ENCODE measurements around the gene POLR3A.

The POLR3A gene

DNA sequence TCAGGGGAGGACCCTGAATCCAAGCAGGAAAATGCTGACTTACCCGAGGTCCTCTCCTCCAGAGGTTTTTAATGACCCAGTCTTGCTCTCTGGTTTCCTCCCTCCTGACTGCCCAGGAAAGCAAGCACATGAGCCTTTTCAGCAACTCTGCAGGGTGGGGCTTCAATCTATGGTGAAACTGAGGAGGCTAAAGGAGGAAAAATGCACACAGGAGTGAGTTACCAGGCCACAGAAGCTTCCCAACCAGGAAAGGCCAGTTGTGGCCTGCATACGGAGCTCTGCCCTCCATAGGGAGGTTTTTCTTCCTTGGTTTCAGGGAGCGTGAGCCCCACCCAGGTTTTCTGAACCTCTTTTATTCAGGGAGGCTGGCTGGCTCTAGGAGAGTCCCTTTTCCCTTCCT is 88.7 kb downstream of the POLR3A start:
- DNase-seq: no peak

DNA sequence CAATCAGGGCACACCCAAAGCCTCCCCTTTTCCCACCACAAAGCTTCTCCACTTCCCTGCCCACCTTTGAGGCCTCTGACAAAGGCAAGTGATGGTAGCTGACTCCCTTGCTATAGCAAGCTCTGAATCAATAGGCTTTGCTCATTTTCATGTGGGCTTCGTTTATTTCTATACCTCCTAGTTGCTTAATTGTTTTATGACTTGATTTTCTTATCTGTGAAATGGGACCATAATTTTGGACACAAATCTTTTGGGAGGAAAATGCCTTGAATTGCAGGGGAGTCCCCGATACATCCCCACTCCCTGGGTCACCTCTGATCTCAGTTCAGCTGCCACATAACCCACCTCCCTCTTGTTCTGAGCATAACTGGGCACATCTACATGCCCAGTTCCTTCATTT is 89.1 kb downstream of the POLR3A start:
- no peak for DNase-seq

DNA sequence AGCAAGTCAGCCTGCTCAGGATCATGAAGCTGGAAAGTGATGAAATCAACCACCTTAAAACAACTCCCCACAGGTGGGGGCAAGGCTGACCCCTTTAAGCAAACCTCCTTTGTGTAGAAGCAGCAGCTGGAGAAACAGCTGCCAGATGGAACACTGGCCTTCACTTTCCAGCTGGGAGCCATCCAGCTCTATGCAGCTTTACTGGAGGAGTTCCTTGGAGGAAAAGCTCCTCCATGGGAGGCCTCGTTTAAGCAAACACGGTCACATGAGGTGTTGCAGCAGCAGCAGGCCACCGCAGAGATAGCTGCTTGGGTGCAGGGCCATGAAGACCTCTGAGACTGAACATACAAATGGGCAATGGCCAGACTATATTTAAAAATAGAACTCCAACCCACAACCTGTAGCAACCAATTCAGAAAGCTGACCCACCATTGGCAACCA is 89.7 kb downstream of the POLR3A start:
- DNase-seq: no peak

DNA sequence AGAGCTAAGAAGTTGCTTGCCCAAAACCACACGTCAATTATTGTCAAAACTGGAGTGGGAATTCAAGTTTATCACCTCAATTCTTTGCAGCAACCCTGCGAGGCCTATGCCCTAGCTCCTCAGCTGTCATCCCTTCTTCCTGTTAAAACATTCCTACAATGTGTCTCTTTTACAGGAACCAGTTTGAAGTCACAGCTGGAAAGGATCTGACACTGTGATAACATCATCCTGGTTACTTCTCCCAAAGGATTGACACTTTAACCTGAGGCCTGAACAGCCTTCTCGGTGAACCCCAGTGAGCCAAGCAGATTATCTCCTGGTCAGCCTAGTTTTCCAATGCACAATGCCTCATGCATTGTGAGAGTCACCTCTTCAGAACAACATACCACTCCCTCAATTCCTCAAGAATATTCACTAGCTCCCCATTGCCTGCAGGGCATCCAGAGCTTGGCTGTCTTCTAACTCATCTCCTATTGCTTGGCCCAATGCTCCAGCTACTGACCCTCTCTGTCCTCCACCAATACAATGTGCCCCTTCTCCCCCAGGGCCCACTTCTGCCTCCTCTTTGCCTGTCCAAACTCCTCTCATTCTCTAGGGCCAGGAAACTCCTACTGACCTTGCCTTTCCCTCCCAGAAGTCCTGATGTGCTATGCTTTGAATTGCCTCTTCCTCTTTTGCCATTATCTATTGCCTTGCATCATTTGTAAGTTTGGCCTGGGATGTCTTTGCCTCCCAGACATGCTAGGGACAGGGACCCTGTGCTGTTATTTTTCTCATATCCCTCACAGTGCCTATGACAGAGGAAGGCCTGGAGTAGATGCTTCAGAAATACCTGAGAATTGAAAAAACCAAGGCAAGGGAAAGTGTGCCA is 92.4 kb downstream of the POLR3A start:
- DNase-seq: no peak

DNA sequence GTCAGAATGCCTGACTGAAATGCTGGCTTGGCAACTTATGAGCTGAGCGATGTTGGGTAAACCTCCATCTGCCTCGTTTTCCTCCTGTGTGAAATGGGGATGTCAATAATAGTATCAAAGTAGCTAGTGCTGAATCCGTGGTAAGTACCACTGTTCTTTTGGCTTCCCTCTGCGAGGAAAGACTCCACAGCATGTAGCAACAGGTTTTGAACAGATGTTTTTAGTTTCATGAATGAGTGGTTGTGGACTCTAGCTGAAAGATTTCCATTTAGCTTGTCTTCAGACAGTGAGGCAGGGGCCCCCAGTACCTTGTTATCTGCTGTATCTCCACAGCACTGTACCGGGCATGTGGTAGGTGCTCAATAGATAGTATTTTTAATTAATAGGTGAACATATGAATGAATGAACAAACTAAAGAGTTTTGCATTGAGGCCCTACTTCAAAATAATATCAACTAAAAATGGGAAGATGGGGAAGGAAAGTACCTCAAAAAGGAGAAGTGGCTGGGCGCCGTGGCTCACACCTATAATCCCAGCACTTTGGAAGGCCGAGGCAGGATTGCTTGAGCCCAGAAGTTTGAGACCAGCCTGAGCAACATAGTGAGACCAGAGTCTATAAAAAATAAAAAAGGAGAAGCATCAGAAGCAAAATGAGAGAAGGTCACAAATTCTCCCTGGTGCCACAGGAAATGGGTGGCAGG is 97.1 kb downstream of the POLR3A start:
- DNase-seq: no peak

DNA sequence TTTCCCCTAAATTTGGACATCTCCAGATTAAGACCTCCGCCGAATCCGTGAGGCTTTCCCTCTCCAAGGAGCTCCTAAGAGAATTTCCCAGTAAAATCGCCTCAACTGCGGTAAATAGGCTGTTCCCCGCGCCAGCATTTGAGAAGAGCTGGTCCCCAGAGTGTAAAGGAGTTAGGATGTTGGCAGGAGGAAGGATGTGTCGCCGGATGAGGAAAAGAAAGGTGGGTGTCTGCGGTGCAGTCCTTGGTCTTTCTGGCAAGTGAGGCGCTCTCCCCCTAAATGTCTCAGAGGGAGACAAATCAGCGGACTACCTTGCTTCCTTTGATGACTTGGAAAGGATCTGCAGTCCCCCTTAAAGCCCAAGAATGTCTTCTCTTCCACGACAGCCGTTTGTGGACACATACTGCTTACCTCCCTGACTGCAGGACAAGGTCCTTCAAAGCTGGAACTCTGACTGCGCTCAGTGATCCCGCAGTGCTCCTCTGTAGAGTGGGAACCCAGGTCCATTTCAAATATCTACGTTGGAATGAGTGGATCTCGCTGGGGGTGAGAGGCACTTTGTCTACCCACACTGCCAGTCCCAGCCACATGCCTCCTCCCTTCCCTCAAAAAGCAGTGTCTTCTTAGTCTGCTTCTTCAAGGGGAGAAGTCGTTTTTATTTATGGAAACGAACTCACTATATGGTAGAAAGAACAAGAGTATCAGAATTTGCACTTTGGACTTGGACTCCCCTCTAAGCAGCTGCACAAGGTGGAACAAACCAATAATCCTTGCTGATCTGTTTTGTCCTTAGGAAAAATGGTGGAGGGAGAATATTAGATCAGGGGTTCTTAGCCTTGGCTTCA is 101.7 kb downstream of the POLR3A start:
- DNase-seq: no peak

DNA sequence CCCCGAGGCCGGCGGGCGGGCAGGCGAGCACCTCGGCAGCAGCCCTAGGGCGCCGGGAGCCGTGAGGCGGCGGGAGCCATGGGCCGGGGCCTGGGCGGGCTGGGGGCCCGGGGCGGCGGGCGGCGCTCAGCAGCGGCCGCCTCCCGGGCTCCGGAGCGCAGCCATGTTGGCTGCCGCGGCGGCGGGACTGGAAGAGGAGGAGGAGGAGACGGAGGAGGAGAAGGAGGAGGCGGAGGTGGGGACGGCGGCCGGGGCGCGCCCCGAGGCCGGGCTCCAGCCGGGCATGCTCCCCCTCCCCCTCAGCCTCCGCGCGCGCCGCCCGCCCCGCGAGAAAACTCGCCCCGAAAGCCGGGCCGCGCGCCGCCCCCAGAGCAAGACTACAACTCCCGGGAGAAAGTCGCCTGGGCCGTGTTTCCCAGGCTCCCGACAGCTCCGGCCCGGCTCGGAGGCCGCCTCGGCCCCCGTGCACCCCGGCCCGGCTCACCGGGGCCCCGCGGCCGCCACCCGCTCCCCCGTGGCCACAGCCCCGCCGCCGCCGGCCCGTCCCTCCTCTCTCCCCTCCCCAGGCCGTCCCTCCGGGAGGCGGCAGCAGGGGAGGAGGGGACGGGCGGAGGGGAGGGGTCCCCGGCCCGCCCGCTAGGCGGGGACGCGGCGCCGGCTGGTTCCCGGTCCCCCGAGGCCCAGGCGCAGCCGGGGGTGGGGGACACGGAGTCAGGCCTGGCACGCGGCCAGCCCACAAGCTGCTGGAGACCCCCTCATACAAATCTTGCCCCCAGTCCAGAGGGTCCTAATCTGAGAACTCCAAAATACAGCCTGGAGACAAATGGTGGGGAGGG is 102.5 kb downstream of the POLR3A start, which contains the start of gene DLG5:
Gene DLG5 (minus strand): TSS at position 190 of the 836 bp plus-strand sequence. CDS start 235 bp downstream, outside the sequence.
- peak; percentile 69 for DNase-seq

DNA sequence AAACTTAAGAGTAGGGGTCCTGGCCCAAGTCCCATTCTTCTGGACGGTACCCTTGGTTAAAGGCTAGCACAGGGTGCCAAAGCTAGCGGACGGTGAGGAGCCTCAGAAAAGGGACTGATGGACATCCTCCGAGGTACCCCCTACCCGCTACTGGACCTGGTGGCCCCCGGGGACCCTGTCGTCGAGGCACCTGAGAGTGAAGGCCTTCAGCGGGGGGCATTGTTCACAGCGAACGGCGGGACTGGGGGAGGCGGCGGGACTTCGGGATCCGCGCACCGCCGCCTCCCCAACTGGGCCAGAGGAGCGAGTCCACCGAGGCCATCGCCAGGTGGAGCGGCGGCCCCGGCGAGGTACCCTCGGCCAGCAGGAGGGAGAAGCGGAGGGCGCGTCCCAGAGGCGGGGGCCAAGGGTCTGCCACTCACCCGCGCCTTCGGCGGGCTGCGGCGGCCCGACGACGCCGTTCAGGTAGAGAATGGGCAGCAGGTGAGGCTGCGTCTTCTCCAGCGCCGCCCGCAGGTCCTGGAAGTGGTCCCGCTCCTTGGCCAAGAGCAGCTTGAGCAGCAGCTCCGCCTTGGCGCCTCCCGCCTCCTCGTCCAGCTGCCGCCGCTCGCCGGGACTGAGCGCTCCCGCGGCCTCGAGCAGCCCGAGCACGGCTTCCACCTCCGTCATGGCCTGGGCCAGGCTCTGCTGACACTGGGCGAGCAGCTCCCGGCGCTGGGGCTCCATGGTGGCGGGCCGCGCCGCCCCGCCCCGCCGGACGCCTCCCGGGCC is 103.3 kb downstream of the POLR3A start:
- peak; percentile 50 for DNase-seq

DNA sequence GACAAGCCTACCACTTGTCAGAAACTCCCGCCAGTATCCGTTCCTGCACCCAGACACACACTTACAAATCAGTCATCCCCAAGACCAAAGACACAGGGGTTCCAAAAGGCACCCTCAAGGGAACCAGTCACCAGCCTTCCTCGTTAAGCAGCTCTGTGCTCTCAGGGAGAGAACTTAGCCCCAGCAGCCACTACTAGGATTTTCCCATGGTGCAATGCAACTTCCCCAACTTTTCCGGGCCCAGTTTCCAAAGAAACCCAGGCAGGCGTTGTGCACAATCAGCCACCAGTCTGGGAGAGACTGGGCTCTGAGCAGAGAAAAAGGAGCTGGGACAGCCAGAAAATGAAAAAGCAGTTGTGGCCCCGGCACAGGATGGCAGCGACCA is 103.9 kb downstream of the POLR3A start:
- peak; percentile 46 for DNase-seq

DNA sequence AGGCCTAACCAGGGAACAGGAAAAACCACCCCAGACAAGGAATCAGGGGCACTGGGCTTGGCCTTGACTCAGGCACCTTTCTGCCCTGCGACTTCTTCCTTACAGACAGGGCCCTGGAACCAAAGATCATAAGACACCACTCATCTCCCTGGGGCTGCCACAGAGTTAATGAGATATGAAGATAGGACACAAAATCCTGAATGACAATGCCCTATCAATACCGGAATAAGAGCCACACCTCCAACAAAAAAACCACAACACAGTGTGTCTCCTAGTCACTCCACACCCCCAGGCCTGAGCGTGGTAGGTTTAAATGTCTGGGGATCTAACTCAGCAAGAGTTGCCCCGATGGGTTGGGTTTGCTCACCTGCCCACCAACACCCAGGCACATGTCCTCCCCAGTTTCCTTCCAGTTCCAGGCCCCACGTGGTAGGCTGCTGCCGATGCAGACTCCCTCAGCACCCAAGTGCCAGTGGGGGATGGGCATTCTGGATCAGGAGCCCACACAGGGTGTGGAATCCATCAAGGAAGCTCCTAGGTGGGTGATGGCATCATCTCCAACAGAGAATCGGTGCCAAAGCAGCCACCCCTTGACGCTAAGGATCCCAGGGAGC is 106.6 kb downstream of the POLR3A start:
- no peak for DNase-seq

DNA sequence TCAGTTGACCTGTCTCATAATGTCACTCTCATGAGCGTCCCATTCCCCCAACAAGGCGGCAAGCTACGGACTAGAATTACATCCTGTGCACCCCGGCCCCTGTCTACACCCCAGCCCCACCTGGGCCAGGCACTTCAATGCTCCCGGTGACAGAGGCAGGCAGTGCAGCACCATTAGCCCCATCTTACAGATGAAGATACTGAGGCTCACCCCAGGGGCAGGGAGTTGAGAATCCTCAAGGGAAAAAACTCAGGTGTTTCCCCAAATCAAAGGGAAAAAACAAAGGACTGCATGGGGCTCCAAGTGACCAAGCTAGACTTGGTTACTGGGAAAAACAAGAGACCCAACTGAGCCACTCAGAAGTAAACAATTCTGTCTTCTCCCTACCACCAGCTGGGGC is 107.3 kb downstream of the POLR3A start:
- no peak for DNase-seq

DNA sequence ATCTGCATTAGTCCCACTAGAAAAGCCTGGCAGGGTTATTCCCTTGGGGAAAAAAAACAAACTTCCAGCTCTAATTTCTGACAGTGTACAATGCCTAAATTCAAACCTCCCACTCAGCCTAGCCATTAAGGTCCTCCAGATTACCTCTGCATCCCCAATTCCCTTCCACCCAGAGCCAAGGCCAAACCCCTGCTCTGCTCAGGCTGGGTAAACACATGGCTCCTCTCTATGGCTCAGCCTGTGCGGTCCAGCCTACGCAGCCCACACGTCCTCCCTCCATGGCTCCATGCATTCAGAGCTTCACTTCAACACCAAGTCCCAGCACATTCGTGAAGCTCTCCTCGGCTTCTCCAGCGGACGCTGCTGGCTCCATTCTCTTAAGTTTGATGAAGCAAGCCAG is 107.9 kb downstream of the POLR3A start:
- no peak for DNase-seq

DNA sequence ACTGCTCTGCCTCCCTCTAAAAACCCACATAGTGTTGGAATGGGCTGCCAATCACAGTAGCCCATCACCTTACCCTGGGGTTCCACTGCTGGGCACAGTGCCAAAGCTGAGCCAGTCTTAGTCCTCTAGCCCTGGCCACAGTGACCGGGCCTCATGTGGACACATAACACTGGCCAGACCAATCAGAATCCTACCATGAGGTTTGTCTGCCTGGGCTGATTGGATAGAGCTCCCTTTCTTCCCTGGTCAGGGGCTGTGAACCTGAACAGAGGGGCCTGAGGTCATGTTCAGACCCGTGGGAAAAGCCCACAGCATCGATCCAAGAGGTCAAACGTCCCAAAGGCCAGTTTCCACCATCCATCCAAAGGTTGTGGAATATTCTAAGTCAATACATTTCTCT is 108.8 kb downstream of the POLR3A start:
- DNase-seq: no peak

DNA sequence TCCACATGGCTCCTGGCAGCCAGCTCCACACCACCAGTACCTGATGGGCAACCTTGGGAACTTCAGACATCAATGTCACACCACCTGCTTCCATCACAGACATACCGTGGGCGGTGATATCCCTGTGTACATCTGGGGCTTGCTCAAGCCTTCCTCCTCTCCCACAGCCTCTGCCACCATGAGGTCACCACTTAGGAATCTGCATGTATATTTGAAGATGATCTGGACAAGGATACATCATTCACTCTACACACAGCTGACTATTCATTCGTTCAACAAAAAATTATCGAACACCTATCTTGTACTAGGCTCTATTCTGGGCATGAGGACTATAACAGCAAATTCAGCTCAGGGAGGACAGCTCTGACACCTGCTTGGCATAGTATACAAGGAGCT is 109.6 kb downstream of the POLR3A start:
- DNase-seq: peak; percentile 64

All from 8988T (cell line).